ENCODE results near the gene TRIM24.
"Not testable (repeated sequence)": the region's sequence is repeated elsewhere in the genome, so short reads cannot be mapped to it uniquely, and the experiment has no call there.

Gene TRIM24

DNA sequence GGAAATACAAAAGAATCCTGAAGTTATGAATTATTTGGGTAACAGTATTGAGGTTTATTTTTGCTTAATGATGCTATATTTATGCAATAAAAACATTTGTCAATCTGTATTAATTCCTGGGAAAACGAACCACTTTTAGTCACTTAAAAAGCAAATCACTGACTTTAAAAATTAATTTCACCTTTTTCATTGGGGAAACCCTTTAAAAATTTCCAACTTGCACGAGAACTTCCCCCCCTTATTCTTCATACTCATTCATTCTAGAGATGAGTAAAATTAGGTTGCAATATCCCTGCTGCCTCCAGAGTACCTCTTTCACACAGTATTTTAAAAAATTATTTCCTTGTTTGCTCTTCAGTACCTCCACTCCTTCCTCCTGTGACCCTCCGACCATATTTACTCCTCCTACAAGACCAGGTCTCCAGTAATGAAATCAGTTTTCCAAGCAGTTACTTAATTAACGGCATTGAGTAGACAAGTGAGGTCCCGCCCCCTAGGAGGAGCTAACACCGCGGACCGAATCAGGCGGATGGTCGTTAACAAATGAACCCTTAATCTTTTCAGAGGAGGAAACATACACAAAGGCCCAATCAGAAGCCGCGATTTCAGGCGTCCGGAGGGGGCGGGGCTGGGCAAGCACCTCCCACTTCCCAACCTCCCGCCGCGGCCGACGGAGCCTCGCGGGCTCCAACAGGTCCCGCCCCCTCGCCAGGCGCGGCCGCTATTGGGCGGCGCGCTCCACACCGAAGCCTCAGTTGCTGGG is 465 bp upstream of the TRIM24 start:
- peak; percentile 95 to 96 for DNase-seq (ENCODE audit: low read depth in 1 of 2, low spot score in 1 of 2)

DNA sequence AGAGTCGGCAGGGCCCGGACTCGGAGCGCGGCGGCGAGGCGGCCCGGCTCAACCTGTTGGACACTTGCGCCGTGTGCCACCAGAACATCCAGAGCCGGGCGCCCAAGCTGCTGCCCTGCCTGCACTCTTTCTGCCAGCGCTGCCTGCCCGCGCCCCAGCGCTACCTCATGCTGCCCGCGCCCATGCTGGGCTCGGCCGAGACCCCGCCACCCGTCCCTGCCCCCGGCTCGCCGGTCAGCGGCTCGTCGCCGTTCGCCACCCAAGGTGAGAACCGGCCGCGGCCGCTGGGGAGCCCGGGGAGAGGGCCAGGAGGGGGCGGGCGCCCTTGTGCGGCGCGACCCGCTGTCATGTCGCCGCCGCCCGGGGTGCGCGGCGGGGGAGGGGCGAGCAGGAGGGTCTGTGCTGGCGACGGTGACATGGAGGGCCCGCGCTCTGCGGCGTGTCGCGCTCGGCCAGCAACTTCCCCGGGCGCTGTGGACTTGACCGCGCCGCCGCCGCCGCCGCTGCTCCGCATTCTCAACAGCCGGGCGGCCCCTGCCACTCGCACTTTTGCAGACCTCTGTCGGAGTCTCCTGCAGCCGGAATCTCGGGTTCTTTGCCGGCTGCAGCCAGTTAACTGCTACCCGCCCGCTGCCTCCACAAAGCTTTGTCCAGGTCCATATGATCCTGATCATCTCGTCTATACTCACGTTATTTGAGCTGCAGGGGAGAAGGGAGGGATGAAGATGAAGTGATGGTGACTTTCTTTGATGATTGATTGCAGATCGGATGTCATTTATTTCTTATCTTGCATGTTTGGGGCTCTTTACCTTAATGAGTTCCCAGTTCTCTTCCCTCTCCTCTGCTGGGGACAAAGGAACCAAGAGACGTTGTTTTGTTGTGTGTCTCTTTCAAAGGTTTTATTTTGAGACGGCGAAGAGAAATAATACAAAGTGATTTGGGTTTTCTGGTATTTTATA is 869 bp downstream of the TRIM24 start:
- DNase-seq (ENCODE audit: low read depth in 1 of 2, low spot score in 1 of 2), result peak; percentile 31 to 47

DNA sequence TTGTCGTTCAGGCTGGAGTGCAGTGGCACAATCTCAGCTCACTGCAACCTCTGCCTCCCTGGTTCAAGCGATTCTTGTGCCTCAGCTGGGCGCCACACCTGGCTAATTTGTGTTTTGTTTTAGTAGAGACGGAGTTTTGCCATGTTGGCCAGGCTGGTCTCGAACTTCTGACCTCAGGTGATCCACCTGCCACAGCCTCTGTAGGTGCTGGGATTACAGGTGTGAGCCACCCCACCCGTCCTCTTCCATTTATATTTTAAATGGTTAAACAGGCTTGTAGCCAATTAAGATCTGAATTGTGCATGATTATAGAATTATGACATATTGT is 3.2 kb downstream of the TRIM24 start:
- DNase-seq (ENCODE audit: low read depth in 1 of 2, low spot score in 1 of 2), result not testable (repeated sequence)

DNA sequence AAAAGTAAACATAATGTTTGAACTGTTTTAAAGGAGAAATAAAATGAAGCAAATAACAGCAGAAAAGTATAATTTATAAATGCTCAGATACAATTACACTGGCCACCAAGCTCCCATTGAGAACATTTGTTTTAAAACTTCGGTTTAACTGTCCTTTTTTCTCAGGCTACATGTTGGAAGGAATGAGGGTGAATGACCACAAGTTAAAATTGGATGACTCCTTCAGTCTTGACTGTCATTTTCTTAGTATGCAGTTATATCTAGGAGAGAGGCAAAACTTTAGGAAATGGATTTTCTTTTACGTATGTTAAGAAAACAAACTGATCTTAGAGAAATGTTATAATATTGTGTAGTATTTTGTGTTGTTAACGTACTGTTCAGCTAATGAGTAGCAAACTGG is 5.0 kb downstream of the TRIM24 start:
- no peak for DNase-seq (ENCODE audit: low read depth in 1 of 2, low spot score in 1 of 2)

DNA sequence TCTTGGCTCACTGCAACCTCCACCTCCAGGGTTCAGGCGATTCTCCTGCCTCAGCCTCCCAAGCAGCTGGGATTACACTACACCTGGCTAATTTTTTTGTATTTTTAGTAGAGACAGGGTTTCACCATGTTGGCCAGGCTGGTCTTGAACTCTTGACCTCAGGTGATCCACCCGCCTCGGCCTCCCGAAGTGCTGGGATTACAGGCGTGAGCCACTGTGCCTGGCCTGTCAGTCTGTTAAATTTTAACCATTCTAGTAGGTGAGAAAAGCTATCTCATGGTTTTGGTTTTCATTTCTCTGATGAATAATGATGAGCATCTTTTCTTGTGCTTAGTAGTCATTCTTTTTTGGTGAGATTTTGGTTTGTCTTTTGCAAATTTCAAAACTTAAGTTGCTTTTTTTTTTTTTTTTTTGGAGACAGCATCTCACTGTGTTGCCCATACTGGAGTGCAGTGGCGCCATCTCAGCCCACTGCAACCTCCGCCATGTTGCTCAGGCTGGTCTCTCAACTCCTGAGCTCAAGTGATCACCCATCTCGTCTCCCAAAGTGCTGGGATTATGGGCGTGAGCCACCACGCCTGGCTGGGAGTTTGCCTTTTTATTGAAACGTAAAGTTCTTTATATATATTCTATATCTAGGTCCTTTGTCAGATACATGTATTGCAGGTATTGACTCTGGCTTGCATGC is 6.2 kb downstream of the TRIM24 start:
- DNase-seq (ENCODE audit: low read depth in 1 of 2, low spot score in 1 of 2), result not testable (repeated sequence)

DNA sequence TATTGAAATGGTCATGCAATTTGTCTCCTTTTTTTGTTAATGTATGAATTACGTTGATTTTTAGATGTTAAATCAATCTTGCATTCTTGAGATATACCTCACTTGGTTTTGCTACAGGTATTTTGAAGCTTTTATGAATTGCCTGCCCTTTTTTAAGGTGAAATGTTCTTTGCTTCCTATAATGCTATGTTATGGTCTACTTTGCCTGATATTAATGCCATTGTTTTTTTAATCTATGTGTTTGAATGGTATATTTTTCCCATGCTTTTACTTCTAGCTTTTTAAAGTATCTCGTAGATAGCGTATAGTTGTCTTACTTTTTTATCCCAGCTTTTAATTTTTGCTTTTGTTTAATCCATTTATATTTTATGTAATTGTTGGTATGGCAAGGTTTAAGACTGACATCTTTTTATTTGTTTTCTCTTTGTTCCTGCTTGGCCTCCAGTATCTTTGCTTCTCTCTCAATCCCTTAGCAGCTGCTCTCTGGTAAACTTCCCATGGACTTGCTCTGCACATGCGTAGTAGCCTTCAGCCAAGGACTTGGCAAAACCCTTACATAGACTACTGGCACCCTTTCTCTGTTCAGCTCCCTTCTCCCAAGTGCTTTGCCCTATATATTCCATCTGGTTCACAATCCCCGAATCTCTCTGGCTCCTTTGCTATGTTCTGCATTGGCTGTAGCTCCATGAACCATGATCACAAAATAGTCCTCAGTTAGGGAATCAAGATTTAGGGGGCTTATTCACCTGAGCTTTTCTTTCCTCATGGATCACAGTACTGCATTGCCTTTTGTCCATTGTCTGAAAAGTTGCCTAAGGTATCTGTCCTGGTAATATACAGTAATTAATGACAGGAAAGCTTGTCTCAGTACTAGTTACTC is 8.4 kb downstream of the TRIM24 start:
- DNase-seq (ENCODE audit: low read depth in 1 of 2, low spot score in 1 of 2), result no peak

DNA sequence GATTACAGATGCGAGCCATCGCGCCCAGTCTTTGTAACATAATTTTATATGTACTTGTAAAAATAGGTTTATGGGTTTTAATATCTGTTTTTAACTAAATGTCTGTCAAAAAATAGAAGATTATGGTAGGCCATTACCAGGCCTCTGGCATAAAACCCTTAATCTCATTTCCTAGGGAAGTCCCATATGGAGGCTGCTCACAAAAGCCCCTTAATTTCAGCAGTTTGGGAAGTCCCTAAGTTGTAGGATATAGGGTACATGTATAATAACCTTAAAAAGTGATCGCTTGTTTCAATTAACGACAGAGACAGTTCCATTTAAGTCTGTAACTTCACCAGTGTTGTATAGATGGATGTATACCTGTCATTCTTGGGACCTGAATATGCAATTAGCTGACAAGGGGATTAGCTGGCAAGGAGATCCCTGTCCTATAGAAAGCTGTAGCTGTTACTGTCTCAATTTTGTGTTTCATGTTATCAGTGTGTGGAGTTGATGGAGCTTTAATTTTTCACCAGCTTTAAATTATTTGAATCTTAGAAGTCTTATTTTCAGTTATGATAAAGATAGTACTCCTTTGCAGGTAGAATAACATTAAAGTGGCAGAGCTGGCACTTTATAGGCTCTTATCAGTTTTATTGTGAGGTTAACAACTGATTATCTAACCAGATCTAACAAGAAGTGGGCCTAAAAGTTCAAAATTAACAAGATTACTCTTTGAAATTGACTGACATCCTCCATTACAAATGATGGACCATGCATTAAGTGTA is 10.5 kb downstream of the TRIM24 start:
- no peak for DNase-seq (ENCODE audit: low read depth in 1 of 2, low spot score in 1 of 2)

DNA sequence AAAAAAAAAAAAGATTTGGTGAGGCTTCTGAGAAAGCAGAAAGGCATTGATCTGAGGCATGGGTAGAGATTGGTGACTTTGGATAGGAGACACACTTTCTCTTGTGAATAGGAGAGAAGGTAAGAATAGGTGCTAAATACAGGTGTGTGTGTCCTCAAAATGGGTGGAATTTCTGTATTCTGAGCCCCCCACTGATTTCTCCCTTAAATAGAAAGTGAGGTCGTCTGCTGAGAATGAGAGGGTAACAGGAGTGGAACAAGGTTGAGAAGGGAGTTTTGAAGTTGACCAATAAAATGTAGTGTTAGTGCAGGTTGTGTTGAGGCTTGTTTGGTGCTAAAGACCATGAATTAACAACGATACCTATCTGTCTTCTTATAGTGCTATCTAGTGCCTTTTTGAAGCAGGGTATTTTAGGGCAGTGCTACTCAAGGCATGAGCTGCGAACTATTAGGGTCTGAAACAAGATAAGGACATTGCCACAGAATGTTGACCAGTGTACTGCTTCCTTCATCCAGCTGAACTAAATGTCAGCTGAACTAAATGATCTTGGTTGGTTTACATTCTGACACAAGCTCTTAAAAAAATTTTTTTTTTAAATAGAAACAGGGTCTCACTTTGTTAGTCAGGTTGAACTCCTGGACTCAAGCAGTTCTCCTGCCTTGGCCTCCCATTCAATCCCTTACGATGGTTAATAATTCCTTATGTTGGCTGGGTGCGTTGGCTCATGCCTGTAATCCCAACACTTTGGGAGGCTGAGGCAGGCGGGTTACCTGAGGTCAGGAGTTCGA is 12.4 kb downstream of the TRIM24 start:
- no peak for DNase-seq (ENCODE audit: low read depth in 1 of 2, low spot score in 1 of 2)

DNA sequence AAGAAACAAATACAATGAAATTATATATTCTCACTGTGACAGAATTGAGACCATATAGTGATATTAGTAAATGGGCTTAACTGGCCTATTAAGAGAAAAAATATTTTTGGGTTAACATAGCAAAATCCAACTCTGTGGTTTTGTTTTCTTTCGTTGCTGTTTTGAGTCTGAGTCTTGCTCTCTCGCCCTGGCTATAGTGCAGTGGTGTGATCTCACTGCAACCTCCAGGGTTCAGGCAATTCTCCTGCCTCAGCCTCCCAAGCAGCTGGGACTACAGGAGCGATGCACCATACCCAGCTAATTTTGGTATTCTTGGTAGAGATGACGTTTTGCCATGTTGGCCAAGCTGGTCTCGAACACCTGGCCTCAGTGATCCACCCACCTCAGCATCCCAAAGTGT is 15.3 kb downstream of the TRIM24 start:
- DNase-seq (ENCODE audit: low read depth in 1 of 2, low spot score in 1 of 2), result no peak

DNA sequence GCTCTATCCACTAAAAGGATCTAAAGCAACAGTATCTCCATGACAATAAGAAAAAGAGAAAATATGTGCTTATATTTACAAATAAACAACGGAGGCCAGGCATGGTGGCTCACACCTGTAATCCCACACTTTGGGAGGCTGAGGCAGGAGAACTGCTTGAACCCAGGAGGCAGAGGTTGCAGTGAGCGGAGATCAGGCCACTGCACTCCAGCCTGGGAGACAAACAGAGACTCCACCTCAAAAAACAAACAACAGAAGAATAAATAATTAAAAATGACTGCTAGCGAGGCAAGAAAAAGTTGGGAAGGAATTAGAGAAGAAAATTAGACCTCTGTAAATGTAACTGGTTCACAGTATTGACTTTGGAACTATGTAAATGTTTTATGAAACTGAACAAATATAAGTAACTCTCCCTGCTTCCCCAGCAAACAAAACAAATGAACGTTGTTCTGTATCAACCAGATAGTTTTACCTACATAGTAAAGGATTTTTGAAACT is 17.1 kb downstream of the TRIM24 start:
- DNase-seq (ENCODE audit: low read depth in 1 of 2, low spot score in 1 of 2), result no peak

DNA sequence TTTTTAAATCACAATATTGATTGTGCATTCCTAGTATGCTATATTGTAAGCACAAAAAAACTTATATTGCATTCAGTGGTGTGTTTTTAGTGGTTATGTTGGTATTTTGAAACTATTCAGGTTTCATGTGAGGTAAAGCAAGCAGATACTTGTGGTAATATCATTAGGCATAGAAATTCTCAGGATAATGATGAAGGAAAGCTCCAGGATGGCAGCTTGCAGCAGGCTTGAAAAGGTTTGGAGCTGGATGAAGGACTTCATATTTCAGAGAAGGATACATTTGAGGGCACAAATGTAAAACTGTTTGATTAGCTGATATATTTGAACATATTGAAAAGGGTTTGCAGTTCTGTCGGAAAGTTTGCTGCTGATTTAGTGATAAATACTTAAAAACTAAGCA is 17.5 kb downstream of the TRIM24 start:
- DNase-seq (ENCODE audit: low read depth in 1 of 2, low spot score in 1 of 2), result no peak

DNA sequence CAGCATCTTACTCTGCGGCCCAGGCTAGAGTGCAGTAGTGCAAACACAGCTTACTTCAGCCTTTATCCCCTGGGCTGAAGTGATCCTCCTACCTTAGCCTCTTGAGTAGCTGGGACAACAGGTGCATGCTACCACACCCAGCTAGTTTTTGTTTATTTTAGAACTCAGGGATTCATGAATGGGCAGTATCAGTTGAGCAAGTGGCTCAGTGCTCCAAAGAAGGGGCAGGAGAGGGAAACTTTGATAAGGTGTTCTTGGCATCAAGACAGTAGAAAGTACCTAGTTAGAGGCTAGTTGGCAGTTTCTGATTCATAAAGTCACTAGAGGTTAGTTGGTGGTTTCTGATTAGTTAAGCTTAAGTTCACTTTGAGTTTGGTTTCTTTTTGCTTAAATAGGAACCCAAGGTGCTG is 18.4 kb downstream of the TRIM24 start:
- no peak for DNase-seq (ENCODE audit: low read depth in 1 of 2, low spot score in 1 of 2)

DNA sequence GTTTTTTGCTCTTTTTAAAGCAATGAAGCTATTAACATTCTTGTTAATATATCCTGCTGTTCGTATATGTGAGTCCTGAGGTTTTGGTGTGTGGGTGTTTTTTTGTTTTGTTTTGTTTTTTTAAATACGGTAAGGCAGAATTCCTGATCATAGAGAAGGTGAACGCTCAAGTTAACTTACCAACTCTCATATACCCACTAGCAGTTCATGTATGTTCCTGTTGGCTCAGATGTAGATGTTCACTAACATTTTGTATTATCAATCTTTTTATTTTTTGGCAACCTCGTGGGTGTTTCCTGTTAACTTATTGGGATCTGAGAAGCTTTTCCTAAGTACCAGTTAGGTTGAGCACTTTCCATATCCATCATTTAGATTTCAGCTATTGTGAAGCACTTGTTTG is 20.5 kb downstream of the TRIM24 start:
- no peak for DNase-seq (ENCODE audit: low read depth in 1 of 2, low spot score in 1 of 2)

DNA sequence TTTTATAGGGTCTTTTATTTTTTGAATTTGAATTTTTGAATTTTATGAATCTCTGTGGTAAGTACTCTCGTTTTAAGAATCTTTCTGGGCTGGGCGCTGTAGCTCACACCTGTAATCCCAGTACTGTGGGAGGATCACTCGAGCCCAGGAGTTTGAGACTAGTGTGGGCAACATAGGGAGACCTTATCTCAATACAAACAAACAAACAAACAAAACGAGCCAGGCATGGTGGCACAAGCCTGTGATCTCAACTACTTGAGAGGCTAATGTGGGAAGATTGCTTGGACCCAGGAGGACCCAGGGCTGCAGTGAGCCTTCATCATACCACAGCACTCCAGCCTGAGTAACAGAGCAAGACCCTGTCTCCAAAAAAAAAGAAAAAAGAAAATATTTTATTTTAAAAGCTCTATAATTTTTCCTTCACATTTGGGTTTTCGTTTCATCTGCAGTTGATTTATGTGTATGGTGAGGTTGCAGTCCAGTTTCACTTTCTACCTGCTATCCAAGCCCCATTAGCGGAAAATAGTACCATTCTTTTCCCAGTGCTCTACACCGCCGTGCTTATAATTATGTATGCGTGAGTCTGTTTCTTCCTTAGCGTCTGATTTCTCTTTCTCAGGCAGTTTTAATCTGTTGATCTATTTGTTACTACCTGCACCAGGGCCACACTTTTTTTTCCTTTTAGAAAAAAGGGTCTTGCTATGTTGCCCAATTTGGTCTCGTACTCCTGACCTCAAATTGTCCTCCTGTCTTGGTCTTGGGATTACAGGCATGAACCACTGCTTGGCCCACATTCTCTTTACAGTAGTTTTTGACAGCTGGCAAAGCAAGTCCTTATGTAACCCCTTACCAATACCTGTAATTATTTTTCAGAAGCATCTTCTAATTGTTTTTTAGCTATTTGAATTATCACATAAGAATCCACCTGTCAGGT is 21.7 kb downstream of the TRIM24 start:
- DNase-seq (ENCODE audit: low read depth in 1 of 2, low spot score in 1 of 2), result no peak

DNA sequence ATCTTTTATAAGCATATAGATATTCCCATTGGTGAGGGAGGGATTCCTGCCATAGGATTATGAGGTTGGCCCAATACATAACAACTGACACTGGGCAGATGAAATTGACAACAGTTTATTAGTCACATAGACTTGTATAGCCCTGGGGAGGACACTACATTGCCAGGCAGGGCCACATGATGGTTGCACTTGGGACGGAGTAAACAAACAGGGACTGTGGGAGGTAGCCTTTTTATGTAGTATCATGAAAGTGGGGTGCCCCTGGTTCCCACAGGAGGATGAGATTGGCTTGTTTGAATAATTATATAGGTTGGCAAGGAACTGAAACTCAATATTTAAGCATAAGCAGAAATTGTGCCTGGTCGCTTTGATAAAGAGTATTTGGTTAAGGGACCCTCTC is 23.5 kb downstream of the TRIM24 start:
- DNase-seq (ENCODE audit: low read depth in 1 of 2, low spot score in 1 of 2), result no peak

DNA sequence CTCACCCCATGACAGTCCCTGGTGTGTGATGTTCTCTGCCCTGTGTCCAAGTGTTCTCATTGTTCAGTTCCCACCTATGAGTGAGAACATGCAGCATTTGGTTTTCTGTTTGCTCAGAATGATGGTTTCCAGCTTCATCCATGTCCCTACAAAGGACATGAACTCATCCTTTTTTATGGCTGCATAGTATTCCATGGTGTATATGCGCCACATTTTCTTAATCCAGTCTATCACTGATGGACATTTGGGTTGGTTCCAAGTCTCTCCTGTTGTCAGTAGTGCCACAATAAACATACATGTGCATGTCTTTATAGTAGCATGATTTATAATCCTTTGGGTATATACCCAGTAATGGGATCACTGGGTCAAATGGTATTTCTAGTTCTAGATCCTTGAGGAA is 25.4 kb downstream of the TRIM24 start:
- DNase-seq (ENCODE audit: low read depth in 1 of 2, low spot score in 1 of 2), result not testable (repeated sequence)

DNA sequence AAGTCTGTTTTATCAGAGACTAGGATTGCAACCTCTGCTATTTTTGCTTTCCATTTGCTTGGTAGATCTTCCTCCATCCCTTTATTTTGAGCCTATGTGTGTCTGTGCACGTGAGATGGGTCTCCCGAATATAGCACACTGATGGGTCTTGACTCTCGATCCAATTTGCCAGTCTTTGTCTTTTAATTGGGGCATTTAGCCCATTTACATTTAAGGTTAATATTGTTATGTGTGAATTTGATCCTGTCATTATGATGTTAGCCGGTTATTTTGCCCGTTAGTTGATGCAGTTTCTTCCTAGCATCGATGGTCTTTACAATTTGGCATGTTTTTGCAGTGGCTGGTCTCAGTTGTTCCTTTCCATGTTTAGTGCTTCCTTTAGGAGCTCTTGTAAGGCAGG is 29.1 kb downstream of the TRIM24 start:
- not testable (repeated sequence) for DNase-seq (ENCODE audit: low read depth in 1 of 2, low spot score in 1 of 2)
